Measurements from ENCODE around the gene ZHX3. TPM values are rescaled to one million over a fixed set of nuclear protein-coding genes. Genes with fewer than 3 reads are reported as not detected.
A peak's percentile ranks its signal among the peaks of the same experiment; 100 is the strongest.
"Not testable (repeated sequence)": the region's sequence is repeated elsewhere in the genome, so short reads cannot be mapped to it uniquely, and the experiment has no call there.

Gene ZHX3
- total RNA-seq, 1 donor from 2014 or later, result 33.2 TPM

DNA sequence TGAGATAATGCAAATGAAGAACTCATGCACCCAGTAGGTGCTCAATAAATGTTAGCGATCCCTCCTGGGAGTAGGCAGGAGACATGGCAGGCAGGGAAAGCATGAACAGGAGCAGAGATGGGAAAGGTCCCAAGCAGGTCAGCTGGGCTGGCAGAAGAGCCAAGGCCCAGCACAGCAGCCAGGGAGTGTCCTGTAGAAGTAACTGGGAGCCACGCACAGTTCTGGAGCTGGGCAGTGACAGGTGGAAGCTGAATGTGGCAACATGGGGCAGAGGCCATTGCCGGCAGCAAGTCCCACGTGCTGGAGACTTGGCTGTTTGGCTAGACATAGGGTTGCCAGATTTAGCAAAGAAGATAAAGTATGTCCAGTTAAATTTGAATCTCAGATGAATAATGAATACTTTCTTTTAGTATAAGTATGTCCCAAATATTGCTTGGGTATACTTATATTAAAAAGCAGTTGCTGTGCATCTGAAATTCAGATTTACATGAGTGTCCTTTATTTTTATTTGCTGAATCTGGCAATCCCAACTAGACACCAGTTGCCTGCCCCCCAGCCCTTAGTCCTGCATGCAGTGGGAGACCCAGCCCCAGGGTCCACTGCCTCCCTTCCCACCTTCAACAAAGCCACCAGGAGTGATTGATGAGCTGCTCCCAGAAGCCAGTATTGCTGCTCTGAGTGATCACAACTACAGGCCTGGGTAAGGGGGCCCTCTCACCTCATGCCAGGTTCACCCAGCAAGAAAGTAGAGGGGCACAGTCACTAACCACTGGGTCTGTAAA lies 19.4 kb upstream of the ZHX3 start:
- intact Hi-C loops (cut with DNase I), result loop anchor here (5.0 kb wide), 2 partner anchors 90 to 105 kb away; no protein-coding TSS in a partner anchor
- peak; percentile 70 for DNase-seq (ENCODE audit: low spot score)

DNA sequence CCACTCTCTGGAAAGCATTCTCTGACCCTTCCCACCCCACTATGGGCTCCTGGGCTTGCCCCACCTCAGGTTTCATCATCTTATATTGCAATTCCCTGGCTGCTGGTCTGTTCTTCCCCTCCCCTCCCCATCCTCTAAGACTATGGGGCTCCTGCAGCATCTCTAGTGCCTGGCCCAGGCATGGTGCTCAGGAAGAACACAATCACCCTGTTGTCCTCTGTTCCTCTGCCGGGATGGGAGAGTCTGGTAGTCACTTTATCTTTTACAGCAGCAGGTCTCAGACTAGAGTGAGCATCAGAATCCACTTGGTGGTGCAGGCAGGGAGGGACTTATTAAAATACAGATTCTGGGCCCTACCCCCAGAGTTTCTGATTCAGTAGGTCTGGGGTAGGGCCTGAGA lies 18.1 kb upstream of the ZHX3 start:
- no peak for DNase-seq (ENCODE audit: low spot score)
- intact Hi-C loops (cut with DNase I), result loop anchor here (5.0 kb wide), 2 partner anchors 88 to 103 kb away; no protein-coding TSS in a partner anchor

DNA sequence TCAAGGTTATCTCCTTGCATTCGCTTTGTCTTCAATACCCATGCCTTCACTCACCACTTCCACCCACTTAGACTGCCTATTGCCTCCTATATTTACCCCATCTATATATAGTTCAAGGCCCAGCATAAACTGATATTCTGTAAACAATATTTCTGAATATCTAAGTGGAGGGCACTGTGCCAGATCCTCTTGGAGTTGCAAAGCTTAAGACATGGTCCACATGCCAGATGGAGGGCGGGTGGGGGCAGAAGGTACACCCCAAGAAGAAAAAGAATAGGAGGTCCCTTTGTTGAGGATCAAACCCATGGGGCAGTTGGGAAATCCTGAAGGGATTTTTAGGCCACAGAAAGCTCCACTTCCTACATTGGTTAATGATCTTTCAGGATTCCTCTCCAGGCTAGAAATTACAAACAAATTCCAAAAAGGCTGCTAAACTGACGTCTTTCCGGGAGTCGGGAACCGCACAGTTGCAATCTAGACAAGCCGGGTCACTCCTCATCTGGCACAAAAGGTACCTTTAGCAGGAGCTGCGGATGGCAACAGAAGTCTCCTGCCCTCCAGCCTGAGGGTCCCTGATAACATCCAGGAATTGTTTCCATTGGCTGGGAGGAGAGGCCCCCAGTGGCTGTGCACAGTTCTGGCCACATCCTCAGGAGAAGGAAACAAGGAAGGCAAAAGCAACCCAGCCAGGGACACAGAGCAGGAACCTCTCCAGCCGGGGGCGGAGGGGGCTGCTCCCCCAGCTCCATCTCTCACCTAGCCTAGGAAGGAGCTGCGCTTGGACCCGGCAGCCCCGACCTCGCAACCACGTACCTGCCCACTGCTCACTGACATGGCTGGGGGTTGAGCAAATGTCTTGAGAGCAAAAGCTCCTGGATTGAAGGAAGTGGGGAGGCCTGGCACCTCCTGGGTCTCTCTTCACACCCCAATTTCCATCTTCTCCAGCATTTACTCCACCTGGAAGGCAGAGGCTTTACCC lies 17.2 kb upstream of the ZHX3 start:
- intact Hi-C loops (cut with DNase I), result loop anchor here (5.0 kb wide), 2 partner anchors 87 to 102 kb away; no protein-coding TSS in a partner anchor
- peak; percentile 71 for DNase-seq (ENCODE audit: low spot score)

DNA sequence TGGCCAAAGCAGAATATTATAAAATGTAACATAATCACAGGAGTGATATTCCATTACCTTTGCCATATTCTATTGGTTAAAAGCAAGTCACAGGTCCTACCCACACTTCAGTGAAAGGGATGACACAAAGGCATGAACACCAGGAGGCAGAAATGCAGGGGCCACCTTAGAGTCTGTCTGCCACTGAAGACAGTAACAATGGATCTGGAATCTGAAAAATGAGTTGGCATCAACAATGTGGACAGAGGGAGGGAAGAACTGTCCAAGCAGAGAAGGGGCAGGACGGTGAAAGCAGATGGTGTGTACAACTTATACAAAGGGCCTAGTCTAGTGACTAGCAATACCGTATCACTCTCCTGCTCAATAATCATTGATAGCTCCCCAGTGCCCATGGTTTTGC lies 16.5 kb upstream of the ZHX3 start:
- intact Hi-C loops (cut with DNase I), result no loop called here
- DNase-seq (ENCODE audit: low spot score), result no peak

DNA sequence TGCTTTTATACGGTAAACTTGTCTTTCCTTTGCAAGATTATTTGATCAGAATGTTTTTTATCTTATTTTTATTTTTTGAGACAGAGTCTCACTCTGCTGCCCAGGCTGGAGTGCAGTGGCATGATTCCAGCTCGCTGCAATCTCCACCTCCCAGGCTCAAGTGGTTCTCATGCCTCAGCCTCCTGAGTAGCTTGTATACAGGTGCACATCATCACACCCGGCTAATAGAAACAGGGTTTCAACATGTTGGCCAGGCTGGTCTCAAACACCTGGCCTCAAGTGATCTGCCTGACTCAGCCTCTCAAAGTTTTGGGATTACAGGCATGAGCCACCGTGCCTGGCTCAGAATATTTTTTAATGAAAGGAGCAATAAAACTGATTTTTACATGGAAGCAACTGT lies 14.2 kb upstream of the ZHX3 start:
- intact Hi-C loops (cut with DNase I), result no loop called here
- DNase-seq (ENCODE audit: low spot score), result no peak

DNA sequence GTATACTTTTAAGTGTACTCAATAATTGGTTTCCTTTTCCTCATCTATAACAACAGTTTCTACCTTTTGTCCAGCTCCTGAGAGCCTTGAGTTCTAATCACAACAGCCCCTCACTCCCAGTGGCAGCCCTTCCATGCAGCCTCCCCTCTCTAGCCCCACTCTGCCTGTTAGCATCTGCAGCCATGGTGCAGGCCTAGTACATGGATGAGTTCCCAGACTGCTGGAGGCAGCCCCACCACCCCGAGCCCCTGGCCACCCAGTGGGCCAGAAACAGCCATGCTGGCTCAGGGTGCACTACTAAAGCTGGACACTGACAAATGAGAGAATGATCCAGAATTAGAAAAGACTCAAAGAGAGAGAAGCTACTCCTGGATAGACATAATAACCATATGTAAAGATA lies 13.4 kb upstream of the ZHX3 start:
- intact Hi-C loops (cut with DNase I), result no loop called here

DNA sequence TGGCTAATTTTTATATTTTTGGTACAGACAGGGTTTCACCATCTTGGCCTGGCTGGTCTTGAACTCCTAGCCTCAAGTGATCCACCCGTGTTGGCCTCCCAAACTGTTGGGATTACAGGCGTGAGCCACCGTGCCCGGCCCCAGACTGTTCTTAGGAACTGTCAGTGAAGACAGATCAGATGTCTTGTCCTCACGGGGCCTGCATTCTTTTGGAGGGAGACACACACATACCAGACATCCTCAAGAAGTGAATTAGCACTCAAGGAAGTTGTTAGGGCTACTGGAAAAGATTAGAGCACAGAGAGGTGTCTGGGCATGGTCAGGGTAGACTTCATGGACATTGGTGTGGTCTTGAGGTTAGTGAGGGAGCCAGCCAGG lies 12.8 kb upstream of the ZHX3 start:
- DNase-seq (ENCODE audit: low spot score), result peak; percentile 74
- intact Hi-C loops (cut with DNase I), result no loop called here

More for the DNA sequence above, 13.4 kb upstream of the ZHX3 start:
- no peak for DNase-seq (ENCODE audit: low spot score)

DNA sequence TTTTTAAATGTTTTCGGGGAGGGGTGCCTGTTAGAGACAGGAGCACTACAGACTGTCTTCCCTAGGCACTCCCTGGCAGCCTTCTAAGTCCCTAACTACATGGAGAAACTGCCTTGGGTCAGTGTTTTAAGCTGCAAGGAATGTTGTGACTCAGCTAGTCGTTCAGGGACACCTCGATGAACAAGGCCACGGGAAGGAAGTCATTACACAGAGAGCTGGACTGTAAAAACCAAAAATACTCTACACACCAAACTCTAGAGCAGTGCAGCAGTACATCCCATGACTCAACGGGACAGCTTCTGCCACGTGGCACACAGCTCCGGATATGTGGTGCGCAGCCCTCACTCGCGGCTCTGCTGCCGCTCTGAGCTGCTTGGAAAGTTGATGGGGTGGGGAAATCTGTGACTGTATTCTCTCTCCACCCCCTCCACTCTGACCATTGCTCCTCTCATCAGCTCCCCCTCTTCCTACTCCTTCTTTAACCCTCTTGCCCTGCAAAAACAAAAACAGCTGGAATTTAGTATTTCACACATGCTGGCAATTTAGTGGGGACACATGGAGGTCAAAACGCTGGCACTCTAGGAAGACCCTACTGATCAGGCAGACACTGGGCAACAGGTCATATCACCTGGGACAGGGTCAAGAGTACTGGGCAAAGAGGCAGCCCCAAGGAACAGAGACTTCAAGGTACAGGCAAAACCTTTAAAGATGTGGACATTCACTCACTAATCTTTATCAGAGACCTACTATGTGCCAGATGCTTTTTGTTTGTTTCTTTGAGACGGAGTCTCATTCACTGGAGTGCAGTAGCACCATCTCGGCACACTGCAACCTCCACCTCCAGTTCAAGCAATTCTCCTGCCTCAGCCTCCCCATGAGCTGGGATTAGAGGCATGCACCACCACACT lies 12.2 kb upstream of the ZHX3 start:
- intact Hi-C loops (cut with DNase I), result no loop called here
- peak; percentile 84 for DNase-seq (ENCODE audit: low spot score)

DNA sequence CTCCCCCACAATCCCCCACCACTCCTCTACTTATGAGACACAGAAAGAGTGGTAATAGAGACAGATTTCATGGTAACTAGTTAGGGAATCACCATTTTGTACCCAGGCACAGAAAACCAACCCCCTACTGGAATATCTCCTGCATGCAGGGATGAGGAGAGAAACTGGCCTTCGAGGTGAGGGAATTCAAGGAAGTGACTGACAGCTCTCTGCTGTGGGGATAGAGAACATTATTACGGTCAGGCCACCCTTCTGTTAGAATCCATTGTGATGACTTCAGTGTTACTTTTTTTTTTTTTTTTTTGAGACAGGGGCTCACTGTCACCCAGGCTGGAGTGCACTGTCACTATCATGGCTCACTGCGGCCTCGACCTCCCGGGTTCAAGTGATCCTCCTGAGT lies 9.6 kb upstream of the ZHX3 start:
- intact Hi-C loops (cut with DNase I), result no loop called here
- no peak for DNase-seq (ENCODE audit: low spot score)

DNA sequence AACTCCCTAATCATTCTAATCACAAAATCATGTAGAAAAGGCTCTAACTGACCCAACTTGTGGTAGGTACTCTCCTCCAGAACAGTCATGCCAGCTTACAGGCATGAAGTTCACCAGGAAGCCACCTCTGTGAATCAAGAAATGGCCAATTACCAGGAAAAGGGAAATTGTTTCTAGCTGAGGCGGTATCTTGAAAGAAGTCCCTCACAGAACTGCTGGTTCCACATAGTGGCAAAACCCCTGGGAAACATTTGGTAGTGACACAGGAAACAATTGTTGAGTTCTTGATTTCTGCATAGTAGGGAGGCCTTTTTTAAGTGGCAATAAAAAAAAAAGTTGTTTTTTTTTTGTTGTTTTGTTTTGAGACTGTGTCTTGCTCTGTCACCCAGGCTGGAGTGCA lies 3.4 kb upstream of the ZHX3 start:
- intact Hi-C loops (cut with DNase I), result no loop called here
- no peak for DNase-seq (ENCODE audit: low spot score)

DNA sequence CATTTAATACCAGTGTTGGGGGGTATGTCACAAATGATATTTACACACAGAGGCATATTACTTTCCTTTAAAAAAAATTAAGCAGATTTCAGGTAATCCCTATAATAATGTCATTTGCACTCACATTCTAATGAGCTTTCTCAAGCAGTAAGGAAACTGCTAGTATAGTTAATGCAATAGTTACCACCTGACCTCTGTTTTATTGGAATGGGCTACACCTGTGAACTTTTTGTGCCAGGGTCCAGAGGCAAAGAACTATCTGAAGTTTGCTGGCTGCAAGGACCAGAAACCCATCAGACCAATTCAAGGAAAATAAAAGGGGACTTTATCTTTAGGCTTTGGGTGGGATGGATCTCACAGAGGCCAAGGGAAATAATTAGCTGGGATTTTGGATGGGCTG lies 2.9 kb upstream of the ZHX3 start:
- intact Hi-C loops (cut with DNase I), result no loop called here
- DNase-seq (ENCODE audit: low spot score), result no peak

DNA sequence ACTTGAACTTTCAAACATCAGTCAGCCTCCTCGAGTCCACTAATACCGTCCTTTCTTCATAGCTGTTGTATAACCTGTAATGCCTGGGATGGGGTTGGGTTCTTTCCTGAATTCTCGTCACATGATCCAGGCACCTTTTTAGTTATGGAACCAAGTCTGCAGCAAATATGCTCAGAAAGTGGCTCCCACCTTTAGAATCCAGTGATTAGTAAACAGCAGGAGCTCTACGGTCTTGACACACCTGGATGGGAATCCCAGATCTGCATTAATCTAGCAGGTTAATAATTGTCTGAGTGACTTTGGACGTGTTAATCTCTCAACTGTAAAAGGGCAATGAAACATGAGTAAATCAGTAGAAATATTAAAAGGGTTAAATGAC lies 729 bp upstream of the ZHX3 start:
- intact Hi-C loops (cut with DNase I), result loop anchor here (5.0 kb wide), 3 partner anchors 71 to 181 kb away; partner anchors contain the start of gene PLCG1
- DNase-seq (ENCODE audit: low spot score), result no peak

DNA sequence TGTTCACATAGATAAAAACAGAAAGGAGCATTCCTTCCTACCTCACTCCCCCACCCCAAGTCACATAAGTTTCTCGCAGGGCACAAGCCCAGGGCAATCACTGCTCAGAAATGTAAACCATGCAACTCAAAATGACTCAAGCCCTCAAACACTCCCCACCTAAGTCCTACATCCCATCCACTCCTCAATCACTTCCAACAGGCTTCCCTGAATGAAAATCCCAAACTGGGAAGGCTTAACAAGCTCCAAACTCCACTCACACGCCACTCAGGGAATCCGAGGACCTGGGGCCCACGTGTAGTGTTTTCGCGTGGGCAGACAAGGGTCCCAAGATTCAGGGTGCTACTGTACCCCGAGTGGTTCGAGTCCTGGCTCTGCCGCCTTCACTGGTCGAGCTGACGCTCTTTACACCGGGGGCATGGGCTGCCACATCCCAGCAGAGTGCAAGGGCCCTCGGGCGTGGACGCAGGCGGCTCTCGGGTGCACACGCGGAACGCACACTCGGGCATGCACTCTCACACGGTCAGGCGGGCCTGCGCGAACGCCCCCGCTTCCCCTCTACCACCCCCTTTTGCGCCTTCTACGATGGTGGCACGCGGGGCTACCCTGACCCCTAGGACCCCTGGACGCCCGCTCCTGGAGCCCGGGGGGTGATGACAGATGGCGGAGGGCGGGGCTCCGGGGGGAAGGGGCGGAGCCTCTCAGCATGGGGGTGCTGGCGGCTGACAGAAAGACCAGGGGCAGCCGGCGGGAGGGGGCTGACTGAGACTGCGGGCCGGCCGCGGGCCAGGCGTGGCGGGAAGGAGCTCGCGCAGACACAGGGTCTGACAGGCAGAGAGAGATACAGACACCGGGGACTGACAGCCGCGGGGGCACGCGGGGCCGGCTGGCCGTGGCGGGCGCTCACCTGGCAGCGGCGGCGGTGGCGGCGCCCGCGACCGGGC lies 657 bp downstream of the ZHX3 start:
- intact Hi-C loops (cut with DNase I), result loop anchor here (5.0 kb wide), 3 partner anchors 70 to 180 kb away; partner anchors contain the start of gene PLCG1
- peak; percentile 91 for DNase-seq (ENCODE audit: low spot score)

DNA sequence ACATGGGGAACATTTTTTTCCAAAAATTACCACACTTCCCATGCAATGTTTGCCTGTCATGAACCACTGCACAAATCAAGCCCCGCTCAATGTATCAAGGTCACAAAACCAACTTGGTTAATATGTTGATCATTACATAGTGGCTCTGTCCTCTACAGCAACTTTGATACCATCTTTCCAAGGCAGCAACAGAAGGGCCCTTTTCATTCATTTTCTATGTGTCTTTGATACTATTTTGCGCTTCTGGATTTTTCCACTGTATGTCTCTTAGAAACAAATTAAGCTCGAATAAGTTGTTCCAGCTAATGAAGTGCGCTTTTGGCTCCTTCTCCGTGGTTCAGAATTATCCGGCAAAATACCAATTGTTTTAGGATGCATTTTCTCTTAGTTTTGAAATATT lies 1.5 kb downstream of the ZHX3 start:
- DNase-seq (ENCODE audit: low spot score), result no peak
- intact Hi-C loops (cut with DNase I), result loop anchor here (5.0 kb wide), 3 partner anchors 69 to 179 kb away; partner anchors contain the start of gene PLCG1

DNA sequence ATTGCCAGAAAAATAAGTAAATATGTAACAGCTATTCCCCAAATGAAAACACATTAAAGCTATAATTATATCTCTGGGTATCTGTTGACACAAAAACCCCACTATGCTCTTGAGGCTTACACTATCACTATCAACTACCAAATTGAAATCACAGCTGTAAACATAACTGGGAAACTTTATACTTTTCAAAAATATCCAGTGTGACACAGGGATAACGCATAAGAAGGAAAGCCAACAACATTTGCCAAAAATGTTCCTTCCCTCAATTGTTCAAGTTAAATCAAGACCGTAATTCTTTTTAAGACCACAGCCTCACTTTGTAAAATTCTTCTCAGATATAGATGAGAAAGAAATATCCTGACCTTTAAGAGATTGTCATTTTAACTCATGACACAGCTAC lies 3.1 kb downstream of the ZHX3 start:
- intact Hi-C loops (cut with DNase I), result no loop called here
- DNase-seq (ENCODE audit: low spot score), result no peak

DNA sequence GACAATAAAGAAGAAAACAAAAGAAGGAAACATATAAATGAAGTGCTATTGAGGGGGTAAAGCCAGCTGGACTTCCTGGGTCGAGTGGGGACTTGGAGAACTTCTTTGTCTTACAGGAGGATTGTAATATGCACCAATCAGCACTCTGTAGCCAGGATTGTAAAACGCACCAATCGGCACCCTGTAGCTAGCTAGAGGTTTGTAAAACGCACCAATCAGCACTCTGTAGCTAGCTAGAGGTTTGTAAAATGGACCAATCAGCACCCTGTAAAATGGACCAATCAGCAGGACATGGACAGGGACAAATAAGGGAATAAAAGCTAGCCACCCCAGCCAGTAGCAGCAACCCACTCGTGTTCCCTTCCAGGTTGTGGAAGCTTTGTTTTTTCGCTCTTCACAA lies 5.5 kb downstream of the ZHX3 start:
- intact Hi-C loops (cut with DNase I), result not testable (repeated sequence)

DNA sequence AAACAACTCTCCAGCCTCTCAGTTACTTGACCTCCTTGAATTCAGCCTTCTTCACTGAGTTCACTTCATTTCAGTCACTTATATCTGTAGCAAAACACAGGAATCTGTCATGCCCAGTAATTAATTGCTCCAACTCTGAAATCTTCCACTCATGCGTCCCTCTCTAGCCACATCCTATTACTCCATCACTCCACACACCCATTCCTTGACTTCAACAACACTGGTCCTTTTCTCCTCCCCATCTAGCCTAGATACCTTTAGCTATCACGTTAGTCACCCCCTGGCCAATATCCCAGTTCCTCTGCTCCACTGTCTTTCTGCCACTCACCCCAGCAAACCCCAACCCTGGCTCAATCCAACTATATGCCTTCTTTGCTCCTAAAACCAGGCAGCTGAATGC lies 7.7 kb downstream of the ZHX3 start:
- DNase-seq (ENCODE audit: low spot score), result no peak
- intact Hi-C loops (cut with DNase I), result no loop called here

More for the DNA sequence above, 5.5 kb downstream of the ZHX3 start:
- not testable (repeated sequence) for DNase-seq (ENCODE audit: low spot score)

DNA sequence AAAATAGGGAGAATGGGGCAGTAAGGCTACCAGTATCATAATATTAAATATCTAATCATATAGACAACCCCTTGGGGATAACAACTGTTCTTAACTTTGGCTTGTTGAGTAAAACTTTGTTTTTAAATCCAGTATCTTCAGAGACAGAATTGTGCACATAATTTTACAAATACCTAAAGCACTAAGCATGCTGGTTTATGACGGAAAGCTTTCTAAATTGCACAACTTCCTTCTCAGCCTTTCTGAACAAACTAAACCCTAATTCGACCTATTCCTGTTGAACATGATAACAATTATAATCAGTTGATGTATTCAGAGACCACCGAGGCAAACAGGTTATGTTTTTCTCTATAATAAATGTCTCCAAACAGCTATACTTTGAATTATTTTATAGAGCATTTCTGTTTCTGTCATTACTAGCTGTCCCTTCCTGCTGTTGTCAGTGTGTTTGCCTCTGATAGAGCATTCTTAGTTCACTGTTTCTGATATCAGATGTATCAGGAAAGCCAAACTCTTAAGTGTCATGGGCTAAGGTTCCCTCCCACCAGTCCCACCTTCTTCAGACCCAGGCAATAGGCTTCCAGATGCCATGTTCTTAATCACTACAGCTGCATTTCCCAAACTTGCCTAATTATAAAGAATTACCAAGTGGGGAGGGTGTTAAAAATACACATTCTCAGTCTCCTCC lies 8.7 kb downstream of the ZHX3 start:
- no peak for DNase-seq (ENCODE audit: low spot score)

More for the DNA sequence above, 8.7 kb downstream of the ZHX3 start:
- intact Hi-C loops (cut with DNase I), result no loop called here

Measured in cardiac septum (tissue), 1 donor.